C4-2B (cell line): Measurements from ENCODE around the gene C12orf42.

Experiments
- CTCF ChIP-seq: fragments of 450-650 bp; conservative IDR thresholded peaks from 2 replicates; pipeline ENCODE4 v1.5.1; 2017; ENCODE audit warnings: mild to moderate bottlenecking
- ZFX ChIP-seq: fragments of 450-650 bp; IDR thresholded peaks from 2 replicates; pipeline ENCODE4 v1.6.1; 2017

- TF ChIP-seq CTCF (no peak), ZFX (no peak)
Measured at GRCh38 chr12:103273645-103274044, 222.1 kb downstream of the C12orf42 start.
